HG03139 (cell line): ENCODE results near the gene EED.

Experiments used
- ATAC-seq: cut with Tn5 transposase; IDR thresholded peaks from one replicate; pipeline ENCODE4 v1.9.1; 2021; ENCODE audit not compliant: unreplicated experiment

The EED gene

GRCh38 chr11:86246293-86246675 is 1.7 kb downstream of the EED start:
- ATAC-seq, result no peak

GRCh38 chr11:86247608-86248007 is 3.1 kb downstream of the EED start:
- ATAC-seq, result no peak

- no peak for ATAC-seq
These were observed 4.1 kb downstream of the EED start for GRCh38 chr11:86248609-86249008.

- ATAC-seq, result no peak
These were observed 5.0 kb downstream of the EED start for GRCh38 chr11:86249307-86250098.

GRCh38 chr11:86251345-86251744 is 6.8 kb downstream of the EED start:
- no peak for ATAC-seq

GRCh38 chr11:86255896-86256295 is 11.3 kb downstream of the EED start:
- ATAC-seq, result peak; percentile 42

GRCh38 chr11:86256608-86257007 is 12.1 kb downstream of the EED start:
- ATAC-seq, result no peak

- no peak for ATAC-seq
These were observed 12.9 kb downstream of the EED start for GRCh38 chr11:86257446-86257845.

- no peak for ATAC-seq
These were observed 15.2 kb downstream of the EED start for GRCh38 chr11:86259730-86260129.

GRCh38 chr11:86261328-86261727 is 16.8 kb downstream of the EED start:
- ATAC-seq, result no peak

GRCh38 chr11:86262387-86262786 is 17.8 kb downstream of the EED start:
- no peak for ATAC-seq

GRCh38 chr11:86264649-86265048 is 20.1 kb downstream of the EED start:
- no peak for ATAC-seq

- ATAC-seq, result no peak
These were observed 20.6 kb downstream of the EED start for GRCh38 chr11:86265194-86265593.

- no peak for ATAC-seq
These were observed 25.1 kb downstream of the EED start for GRCh38 chr11:86269645-86270044.

- ATAC-seq, result no peak
These were observed 29.9 kb downstream of the EED start for GRCh38 chr11:86274503-86274902.

GRCh38 chr11:86274999-86275398 is 30.4 kb downstream of the EED start:
- ATAC-seq, result no peak

- no peak for ATAC-seq
These were observed 31.2 kb downstream of the EED start for GRCh38 chr11:86275493-86276370.

- ATAC-seq, result no peak
These were observed 33.2 kb downstream of the EED start for GRCh38 chr11:86277741-86278140.

GRCh38 chr11:86278226-86278625 is 33.7 kb downstream of the EED start:
- no peak for ATAC-seq

GRCh38 chr11:86279747-86280146 is 35.2 kb downstream of the EED start:
- no peak for ATAC-seq

- ATAC-seq, result peak; percentile 4
These were observed 42.9 kb downstream of the EED start for GRCh38 chr11:86287468-86287796.

GRCh38 chr11:86288776-86289507 is 44.4 kb downstream of the EED start:
- ATAC-seq, result no peak
